Measurements from ENCODE around the gene PTPRG.
"Not testable (repeated sequence)": the region's sequence is repeated elsewhere in the genome, so short reads cannot be mapped to it uniquely, and the experiment has no call there.

Gene PTPRG

GRCh38 chr3:61561374-61562041 lies at the start of gene PTPRG:
Gene PTPRG, plus strand, starts transcription at chr3:61561571. Its CDS starts 717 bp downstream, at chr3:61562288.
- peak; percentile 65 for DNase-seq

- DNase-seq = no peak
Measured at GRCh38 chr3:61518590-61518989, 42.8 kb upstream of the PTPRG start.

GRCh38 chr3:61520966-61521628 lies 40.3 kb upstream of the PTPRG start:
- no peak for DNase-seq

GRCh38 chr3:61522060-61522459 lies 39.3 kb upstream of the PTPRG start:
- no peak for DNase-seq

DNA sequence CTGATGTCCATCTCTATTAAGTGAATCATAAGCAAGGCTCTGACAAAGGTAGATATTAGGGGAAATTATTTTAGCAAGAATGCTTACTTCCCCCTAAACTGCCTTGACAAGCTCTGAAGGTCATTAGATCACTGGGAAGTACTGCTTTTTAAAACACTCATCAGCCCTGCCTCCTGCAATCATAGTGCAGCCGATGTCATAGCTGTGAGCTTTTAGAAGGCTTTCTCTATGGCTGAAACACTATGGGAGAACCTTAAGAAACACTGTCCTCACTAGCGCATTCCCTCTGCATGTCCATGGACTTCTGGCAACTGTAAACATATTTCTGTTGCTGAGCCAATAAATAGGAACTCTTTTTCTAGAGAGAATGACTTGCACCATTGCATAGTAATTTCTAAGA lies 38.7 kb upstream of the PTPRG start:
- DNase-seq = no peak

- DNase-seq = no peak
Measured at GRCh38 chr3:61524933-61525332, 36.4 kb upstream of the PTPRG start.

DNA sequence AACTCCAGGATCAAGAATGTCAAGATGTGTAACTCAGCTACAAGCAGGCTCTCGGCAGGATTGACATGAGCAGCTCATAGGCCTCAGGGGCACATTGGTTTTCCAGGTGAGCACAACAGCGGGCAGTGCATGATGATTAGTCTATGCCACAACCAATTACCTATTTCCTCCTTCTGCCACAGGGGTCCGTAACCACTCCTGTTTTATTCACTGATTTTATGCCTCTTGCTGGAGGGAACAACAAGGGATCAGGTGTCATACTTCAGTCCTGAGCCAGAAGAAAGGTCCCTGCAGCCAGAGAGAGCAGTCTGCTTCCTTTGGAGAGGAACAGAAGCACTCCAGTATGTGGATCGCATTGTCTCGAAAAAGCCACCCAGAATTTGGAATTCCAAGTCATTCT lies 35.1 kb upstream of the PTPRG start:
- no peak for DNase-seq

- DNase-seq = no peak
Measured at GRCh38 chr3:61527011-61527410, 34.4 kb upstream of the PTPRG start.

- peak; percentile 44 for DNase-seq
Measured at GRCh38 chr3:61530355-61530754, 31.0 kb upstream of the PTPRG start.

DNA sequence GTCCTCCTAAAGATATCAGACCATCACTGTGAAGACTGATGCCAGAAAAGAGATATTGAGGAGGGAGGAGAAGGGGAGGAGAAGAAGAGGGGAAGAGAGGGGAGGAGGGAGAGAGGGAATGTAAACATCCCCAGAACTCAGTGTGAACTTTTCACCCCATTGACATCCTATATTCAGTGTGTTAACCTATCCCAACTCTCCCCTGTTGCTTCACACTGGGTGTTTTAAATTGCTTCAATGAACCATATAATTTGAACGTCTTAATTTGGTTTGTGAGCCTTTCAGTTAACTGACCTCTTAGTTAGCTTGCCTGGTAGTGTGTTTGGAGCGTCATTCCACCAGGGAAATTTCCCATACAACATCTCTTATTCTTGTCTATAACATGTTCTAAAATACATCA lies 29.8 kb upstream of the PTPRG start:
- no peak for DNase-seq

GRCh38 chr3:61532739-61533500 lies 28.5 kb upstream of the PTPRG start:
- DNase-seq = no peak

- no peak for DNase-seq
Measured at GRCh38 chr3:61535826-61536225, 25.5 kb upstream of the PTPRG start.

DNA sequence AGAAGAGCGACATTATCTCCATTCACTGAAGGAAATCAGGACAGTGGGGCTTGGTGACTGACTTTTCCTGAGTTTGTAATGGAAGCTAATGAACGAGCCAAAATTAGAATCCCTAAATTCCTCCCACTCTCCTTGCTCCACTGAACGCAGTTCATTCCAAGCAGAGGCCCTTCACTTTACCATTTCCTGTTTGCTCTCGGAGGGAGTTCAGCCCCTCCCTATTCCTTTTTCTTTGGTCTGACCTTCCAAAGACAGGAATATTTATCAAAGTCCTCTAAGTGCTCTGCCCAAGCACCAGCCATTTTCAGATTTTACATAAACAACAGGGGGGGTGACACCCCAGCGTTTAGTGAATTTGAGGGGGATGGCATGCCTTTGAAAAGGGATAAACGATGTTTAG lies 24.0 kb upstream of the PTPRG start:
- DNase-seq = no peak

- no peak for DNase-seq
Measured at GRCh38 chr3:61538486-61538885, 22.9 kb upstream of the PTPRG start.

DNA sequence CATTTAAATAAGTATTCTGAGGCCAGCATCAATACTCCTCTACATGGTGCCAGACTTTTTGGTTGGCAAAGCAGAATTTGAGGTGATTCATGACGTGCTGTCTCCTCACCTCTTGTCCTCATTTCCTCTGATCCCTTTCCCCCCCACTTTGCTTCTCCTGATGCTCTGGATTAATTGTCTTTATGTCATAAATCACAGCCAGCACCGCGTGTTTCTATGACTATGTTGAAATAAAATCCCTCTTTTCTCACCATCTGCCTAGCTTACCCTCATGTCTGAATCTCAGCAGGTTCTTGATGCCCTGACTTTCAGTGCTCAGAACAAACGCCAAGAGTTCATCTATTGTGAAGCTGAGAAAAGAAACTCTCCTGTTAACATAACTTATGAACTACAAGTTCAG lies 19.7 kb upstream of the PTPRG start:
- DNase-seq = no peak

DNA sequence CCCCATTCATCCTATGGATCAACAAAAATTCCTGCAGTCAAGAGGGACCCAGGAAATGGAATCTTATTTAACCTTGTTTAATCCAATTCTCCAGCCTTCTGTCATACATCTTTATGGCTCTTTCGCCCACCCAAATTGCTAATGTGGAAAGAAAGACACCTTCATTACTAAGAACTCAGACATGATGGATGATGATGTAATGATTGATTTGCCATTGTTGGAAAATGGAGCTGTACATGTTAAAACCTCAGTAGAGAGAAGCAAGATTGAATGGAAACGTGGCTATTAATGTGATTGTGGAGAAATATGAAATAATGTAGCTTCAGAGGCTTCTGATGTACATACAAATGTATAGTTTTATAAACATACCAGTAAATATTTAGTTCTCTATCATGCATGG lies 15.7 kb upstream of the PTPRG start:
- no peak for DNase-seq

DNA sequence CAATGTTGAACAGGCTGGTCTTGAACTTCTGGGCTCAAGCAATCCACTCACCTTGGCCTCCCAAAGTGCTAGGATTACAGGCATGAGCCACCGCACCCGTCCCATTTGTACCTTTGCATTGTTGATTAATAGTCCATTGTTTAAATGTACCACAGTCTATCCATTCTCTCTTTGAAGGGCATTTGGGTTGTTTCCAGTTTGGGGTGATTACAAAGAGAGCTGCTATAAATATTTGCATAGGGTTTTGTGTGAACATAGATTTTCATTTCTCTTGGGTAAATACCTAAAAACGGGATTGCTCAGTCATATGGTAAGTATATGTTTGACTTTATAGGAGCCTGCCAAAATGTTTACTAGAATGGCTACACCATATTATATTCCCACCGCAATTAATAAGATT lies 13.7 kb upstream of the PTPRG start:
- DNase-seq = no peak

GRCh38 chr3:61552704-61553103 lies 8.7 kb upstream of the PTPRG start:
- DNase-seq = not testable (repeated sequence)

DNA sequence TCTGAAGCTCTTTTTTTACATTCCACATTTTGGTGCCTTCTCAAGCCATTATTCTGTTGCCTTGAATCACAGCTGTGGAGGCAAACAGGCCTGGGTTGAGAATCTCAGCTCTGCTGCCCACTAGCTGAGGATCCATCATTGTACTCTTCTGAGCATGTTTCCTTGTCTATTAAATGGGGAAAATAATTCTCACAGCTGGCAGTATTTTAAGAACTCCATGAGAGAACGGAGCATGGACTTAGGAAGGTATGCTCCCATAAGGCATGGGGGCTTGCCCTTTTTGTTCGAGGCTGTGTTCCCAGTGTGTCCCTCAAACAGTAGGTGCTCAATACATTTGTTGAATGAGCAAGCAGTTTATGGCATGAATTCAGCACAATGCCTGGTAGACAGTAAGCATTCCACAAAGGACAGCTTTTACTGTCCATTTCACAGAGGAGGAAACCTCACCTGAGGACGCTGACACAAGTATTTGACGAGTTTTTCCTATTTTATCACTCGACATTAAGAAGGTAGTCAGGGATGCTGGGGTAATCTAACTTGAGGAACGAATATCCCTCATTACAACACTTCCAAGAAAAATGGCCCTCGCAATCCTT lies 2.1 kb upstream of the PTPRG start:
- DNase-seq = no peak

GRCh38 chr3:61560517-61561373 lies 626 bp upstream of the PTPRG start:
- DNase-seq = peak; percentile 61

DNA sequence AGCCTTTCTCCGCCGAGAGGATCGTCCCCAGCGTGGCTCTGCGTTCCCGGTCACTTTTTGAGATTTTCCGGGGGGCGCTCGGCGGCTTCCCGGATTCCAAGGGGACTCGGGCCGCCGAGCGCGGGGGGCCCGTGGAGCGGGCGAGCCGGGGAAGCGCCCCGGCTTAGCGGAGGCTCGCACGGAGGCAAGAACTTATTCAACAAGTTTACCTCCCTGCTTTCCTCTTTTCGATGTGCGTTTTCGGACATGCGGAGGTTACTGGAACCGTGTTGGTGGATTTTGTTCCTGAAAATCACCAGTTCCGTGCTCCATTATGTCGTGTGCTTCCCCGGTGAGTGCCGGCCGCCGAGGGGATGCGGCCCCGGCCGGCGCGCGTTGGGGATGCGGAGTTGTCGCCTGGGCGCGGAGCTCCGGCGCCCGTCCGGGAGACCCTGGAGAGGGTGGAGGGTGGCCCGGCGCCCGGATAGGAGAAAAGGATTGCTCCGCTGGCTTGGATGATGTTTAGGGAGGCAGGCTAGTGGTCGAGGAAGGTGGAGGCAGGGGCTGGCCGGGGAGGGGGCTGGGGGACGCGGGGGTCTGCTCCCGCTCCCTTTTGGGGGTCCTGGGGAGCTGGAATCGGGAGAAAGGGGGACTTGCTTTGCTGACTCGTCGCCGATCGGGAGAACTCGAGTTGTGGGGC lies 810 bp downstream of the PTPRG start:
- peak; percentile 20 for DNase-seq

DNA sequence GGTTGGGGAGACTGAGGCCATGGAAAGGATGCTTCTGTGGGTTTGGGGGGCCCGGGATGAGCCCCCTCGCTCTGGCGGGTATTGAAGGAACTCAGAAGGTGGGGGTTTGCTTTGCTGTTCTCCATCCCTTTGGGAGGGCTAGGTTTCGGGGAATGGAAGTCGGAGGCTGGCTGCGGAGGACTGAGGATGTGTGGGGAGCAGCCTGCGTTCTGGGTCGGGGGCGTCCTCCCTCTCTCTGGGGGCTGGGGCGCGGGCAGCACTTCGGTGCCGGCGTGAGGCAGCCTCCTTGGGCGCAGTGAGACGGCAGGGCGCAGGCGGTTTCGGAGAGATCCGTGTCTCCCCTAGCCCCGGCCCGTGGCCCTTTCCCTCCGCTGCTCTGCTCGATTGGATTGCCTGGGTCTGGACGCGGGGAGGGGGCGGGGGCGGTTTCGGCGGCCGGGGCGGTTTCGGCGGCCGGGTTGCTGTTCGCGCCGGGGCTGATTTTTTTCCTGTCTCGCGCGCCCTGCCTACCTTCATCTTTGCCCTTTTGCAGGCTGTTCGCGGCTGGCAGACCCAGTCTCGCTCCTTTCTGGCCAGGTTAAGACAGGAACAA lies 1.4 kb downstream of the PTPRG start:
- no peak for DNase-seq
